Transverse colon (tissue), 4 donors: ENCODE data around the gene BHLHE23. TPM values are rescaled to one million over a fixed set of nuclear protein-coding genes. Genes with fewer than 3 reads are reported as not detected.

ENCODE experiments used
- DNase-seq: peaks from one replicate; pipeline ENCODE4 v3.0.0-alpha.2; 2019
- H3K27ac ChIP-seq, 4 donors: fragments of 200-600 bp; sonication (generic); 2 replicates each; pipeline ENCODE4 v1.5.1; 2016 to 2018; ENCODE audit warnings: inconsistent platforms in 4 of 4
- H3K27me3 ChIP-seq: fragments of 200-600 bp; sonication (generic); 2 replicates; pipeline ENCODE4 v1.5.1; 2017; ENCODE audit warnings: inconsistent platforms
- H3K36me3 ChIP-seq, 4 donors: fragments of 200-600 bp; sonication (generic); 2 replicates each; pipeline ENCODE4 v1.5.1; 2017 to 2019; ENCODE audit warnings: inconsistent platforms in 4 of 4
- H3K4me1 ChIP-seq, 4 donors: fragments of 200-600 bp; sonication (generic); 2 replicates each; pipeline ENCODE4 v1.5.1; 2017 to 2020; ENCODE audit warnings: inconsistent platforms in 4 of 4
- H3K4me3 ChIP-seq, 4 donors: fragments of 200-600 bp; sonication (generic); 1 replicate in 1 of 4; 2 replicates in 3 of 4; pipeline versions ENCODE4 v1.5.1 to v1.6.1; 2017 to 2019; ENCODE audit warnings: inconsistent platforms in 4 of 4
- H3K9me3 ChIP-seq, 2 donors: fragments of 200-600 bp; sonication (generic); 2 replicates each; pipeline ENCODE4 v1.5.1; 2017 to 2019; ENCODE audit warnings: inconsistent platforms in 2 of 2
- EP300 ChIP-seq: sonication (generic); formaldehyde crosslinking; IDR thresholded peaks from one replicate; pipeline ENCODE4 v1.6.1; 2017; ENCODE audit warnings: antibody characterized with exemption, low read depth
- POLR2A ChIP-seq: fragments of 450-650 bp; IDR thresholded peaks from one replicate; pipeline ENCODE4 v1.6.1; 2016; ENCODE audit warnings: antibody characterized with exemption, mild to moderate bottlenecking, moderate library complexity
- POLR2AphosphoS5 ChIP-seq, 3 donors: sonication (generic); formaldehyde crosslinking; IDR thresholded peaks; one replicate each; pipeline ENCODE4 v1.6.1; 2016; ENCODE audit warnings: antibody characterized with exemption in 3 of 3
- WGBS, 2 donors: methylation state at CpG; one replicate each; pipeline ENCODE4 v1.1.5; 2018; ENCODE audit warnings: low coverage in 1 of 2; 5-methylcytosine and 5-hydroxymethylcytosine counted together
- in situ Hi-C, 4 donors: fragments of 200-750 bp; cut with MboI; loops; one replicate each; pipeline versions ENCODE4 v1.15.0 to v1.15.1; 2017; ENCODE audit warnings: low sequenced_read_pairs in 3 of 4, low pct_ligation_motif_present in 1 of 4, low pct_unique_long_range_greater_than_20kb in 1 of 4
- intact Hi-C: fragments of 100-400 bp; cut with DNase I; formaldehyde crosslinking; loops from one replicate; pipeline ENCODE4 v1.15.1; 2023; ENCODE audit warnings: low total_unique reads
- total RNA-seq, 4 donors: library from RNA; depleted of rRNA; stranded (reverse); fragments of >200 nt; gene quantifications; one replicate each; pipeline ENCODE4 v1.1.0, GENCODE V29; 2016
- TF ChIP-seq, protein P1 (sequence below), 5 experiments: fragments of 200-600 bp in 3 of 5; fragments of 450-650 bp in 2 of 5; sonication (generic) in 3 of 5; IDR thresholded peaks; 1 replicate in 2 of 5; 2 replicates in 3 of 5; pipeline ENCODE4 v1.5.1; 2016 to 2017; ENCODE audit warnings: antibody characterized with exemption in 5 of 5, inconsistent platforms in 3 of 5, mild to moderate bottlenecking in 2 of 5, moderate library complexity in 1 of 5

BHLHE23 gene
- total RNA-seq, 4 donors from 2014 or later = not detected

GRCh38 chr20:63011798-63012197 is 5.0 kb upstream of the BHLHE23 start:
- no peak overlapping the region for H3K27ac ChIP-seq
- intact Hi-C loops (no loop called here), in situ Hi-C loops (loop anchor here in 3 of 4 donors (5.0 to 25.0 kb wide), 2 partner anchors 119 to 124 kb away; no protein-coding TSS in a partner anchor)
- H3K4me3 ChIP-seq = no peak overlapping the region
- H3K9me3 ChIP-seq = peaks cover 0 to 4% of the 10 kb centered on the region in 2 donors
- H3K4me1 ChIP-seq = peaks cover 0 to 16% (median 14%) of the 10 kb centered on the region in 4 donors
- peaks cover 100% of the 10 kb centered on the region for H3K27me3 ChIP-seq
- no peak for TF ChIP-seq EP300
- TF ChIP-seq POLR2A = no peak
- no peak for TF ChIP-seq POLR2AphosphoS5 (IDR thresholded peaks at IDR 0.05)
- H3K36me3 ChIP-seq = no peaks in the 10 kb centered on the region
- no peak for DNase-seq
- 16% methylated on average over 3 of the region's 3 CpGs; no CpG with 5 or more reads in 1 of the 2 donors for WGBS, 2 donors

DNA sequence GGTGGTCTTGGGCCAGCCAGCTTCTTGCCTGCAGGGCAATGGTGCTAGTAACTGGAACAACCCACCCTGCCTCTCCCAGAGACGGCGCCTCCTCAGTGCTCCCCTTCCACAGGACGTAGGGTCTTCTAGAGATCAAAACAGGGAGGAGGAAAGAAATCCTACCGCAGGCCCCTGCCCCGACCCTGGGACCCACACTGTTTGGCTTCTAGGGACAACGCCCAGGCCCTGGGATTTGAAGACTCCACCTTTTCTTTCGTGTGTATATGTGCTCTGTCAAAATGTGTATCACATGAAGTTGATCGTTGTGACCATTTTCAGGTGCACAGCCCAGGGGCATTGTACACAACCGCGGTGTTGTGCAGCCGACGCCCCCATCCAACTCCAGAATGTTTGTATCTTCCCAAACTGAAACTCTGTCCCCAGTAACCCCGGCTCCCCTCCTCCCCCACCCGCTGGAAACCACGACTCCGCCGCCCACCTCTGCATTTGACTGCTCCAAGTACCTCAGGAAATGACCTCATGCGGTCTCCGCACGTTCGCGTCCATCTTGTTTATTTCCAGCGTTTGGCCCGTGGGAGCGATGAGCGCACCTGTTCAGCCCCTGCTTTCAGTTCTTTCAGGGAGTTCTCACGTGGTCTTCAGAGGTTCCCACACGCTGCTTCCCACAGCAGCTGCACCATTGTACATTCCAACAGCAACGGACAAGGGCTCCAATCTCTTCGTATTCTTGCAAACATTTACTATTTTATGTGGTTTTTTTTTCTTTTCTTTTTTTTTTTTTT is 3.4 kb upstream of the BHLHE23 start:
- peak overlapping the region in 1 of 4 donors; percentile 35 for H3K27ac ChIP-seq
- peak; percentile 73 for DNase-seq
- peak overlapping the region in 1 of 4 donors; percentile 4 for H3K4me3 ChIP-seq
- intact Hi-C loops = loop anchor here (2.0 to 5.0 kb wide), 2 partner anchors 37 to 103 kb away; no protein-coding TSS in a partner anchor
- peaks cover 100% of the 10 kb centered on the region for H3K27me3 ChIP-seq
- peaks cover 0 to 19% (median 18%) of the 10 kb centered on the region in 4 donors for H3K4me1 ChIP-seq
- WGBS, 2 donors = 19 to 34% methylated on average over 20 to 30 of the region's 30 CpGs
- in situ Hi-C loops = loop anchor here in 3 of 4 donors (5.0 to 25.0 kb wide), 2 partner anchors 118 to 123 kb away; no protein-coding TSS in a partner anchor
- H3K36me3 ChIP-seq = no peaks in the 10 kb centered on the region
- no peak for TF ChIP-seq POLR2A
- H3K9me3 ChIP-seq = peaks cover 0 to 4% of the 10 kb centered on the region in 2 donors

DNA sequence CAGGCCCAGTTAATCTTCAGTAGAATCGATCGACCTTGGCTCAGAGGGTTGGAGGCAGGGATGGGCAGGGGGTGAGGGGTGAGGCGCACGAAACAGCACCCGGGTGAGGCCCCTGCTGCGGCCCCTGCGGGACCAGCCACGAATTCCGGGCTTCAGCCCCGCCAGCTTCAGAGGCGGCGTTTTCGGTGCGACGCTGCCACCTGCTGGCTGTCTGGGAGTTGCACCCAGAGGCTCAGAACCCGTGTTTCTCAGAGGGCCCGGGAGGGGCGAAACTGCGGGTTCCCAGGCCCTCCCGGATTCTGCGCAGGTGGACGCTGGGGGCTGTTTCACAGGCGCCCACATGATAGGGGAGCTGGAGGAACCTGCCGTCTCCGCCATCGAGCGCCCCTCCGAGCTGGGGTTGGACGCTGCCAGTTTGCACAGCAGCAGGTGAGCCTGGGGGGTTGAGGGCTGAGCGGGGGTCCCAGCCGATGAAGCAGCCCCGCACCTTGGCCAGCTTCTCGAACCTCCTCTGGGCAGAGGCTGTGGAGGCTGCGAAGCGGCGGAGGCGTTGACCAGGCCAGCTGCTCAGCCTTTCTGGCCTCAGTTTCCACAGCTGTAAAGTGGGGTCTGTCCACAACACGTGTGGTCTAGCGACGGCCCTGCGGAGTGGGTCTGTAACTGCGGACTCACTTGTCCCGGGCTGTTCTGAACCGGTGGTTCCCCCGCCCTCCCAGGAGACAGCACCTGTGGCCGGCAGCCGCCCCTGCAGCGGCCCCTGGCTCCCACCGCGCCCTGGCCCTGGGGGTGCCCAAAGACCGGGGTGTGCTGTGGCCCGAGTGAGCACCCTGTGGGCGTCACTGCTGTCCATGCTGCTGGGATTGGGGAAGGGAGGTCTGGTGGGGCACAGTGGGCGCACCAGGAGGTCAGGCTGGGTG is 2.5 kb upstream of the BHLHE23 start:
- Histone ChIP-seq H3K36me3 (no peaks in the 10 kb centered on the region), H3K9me3 (peaks cover 0 to 4% of the 10 kb centered on the region in 2 donors), H3K4me3 (no peak overlapping the region), H3K27ac (no peak overlapping the region), H3K27me3 (peaks cover 100% of the 10 kb centered on the region), H3K4me1 (peaks cover 0 to 19% (median 18%) of the 10 kb centered on the region in 4 donors)
- TF ChIP-seq, protein P1, sequence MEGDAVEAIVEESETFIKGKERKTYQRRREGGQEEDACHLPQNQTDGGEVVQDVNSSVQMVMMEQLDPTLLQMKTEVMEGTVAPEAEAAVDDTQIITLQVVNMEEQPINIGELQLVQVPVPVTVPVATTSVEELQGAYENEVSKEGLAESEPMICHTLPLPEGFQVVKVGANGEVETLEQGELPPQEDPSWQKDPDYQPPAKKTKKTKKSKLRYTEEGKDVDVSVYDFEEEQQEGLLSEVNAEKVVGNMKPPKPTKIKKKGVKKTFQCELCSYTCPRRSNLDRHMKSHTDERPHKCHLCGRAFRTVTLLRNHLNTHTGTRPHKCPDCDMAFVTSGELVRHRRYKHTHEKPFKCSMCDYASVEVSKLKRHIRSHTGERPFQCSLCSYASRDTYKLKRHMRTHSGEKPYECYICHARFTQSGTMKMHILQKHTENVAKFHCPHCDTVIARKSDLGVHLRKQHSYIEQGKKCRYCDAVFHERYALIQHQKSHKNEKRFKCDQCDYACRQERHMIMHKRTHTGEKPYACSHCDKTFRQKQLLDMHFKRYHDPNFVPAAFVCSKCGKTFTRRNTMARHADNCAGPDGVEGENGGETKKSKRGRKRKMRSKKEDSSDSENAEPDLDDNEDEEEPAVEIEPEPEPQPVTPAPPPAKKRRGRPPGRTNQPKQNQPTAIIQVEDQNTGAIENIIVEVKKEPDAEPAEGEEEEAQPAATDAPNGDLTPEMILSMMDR (IDR thresholded peaks at IDR 0.05) = peak; percentile 91 to 95 (median 93)
- TF ChIP-seq POLR2A = no peak
- intact Hi-C loops = loop anchor here (2.0 to 5.0 kb wide), 2 partner anchors 37 to 102 kb away; no protein-coding TSS in a partner anchor
- WGBS, 2 donors = 6% methylated on average over 42 of the region's 54 CpGs; no CpG with 5 or more reads in 1 of the 2 donors
- in situ Hi-C loops = loop anchor here in 2 of 4 donors (25.0 kb wide), 1 partner anchor 122 kb away; no protein-coding TSS in a partner anchor
- DNase-seq = peak; percentile 84

DNA sequence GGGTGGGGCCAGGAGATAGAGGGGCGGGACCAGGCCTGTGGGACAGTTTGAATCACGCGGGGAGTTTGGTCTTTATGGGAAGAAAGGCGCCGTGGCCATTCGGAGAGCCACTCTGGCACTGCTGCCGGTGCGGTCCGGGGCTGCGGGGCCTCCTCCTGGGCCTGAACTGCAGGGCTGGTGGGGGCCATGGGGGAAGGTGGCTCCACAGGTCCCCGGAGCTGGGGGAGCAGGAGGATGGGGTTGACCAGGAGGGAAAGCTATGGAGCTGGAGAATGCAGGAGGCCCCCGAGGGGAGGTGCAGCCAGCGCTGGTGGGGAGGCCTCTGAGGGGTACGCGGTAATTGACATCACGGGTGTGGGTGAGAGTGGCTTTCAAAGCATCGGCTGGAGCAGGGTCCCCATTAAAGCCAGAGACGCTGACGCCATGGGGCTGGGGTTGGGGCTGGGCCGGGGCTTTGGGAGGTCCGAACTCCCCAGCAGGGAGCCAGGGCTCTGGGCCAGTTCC is 1.8 kb upstream of the BHLHE23 start:
- no peak for DNase-seq
- WGBS, 2 donors = 10% methylated on average over 20 of the region's 21 CpGs; no CpG with 5 or more reads in 1 of the 2 donors
- Histone ChIP-seq H3K4me3 (no peak overlapping the region), H3K36me3 (no peaks in the 10 kb centered on the region), H3K27me3 (peaks cover 100% of the 10 kb centered on the region), H3K27ac (no peak overlapping the region), H3K9me3 (peaks cover 0 to 4% of the 10 kb centered on the region in 2 donors), H3K4me1 (peaks cover 0 to 19% (median 18%) of the 10 kb centered on the region in 4 donors)
- intact Hi-C loops = loop anchor here (2.0 to 5.0 kb wide), 2 partner anchors 36 to 101 kb away; no protein-coding TSS in a partner anchor
- in situ Hi-C loops = loop anchor here in 2 of 4 donors (25.0 kb wide), 1 partner anchor 121 kb away; no protein-coding TSS in a partner anchor
- TF ChIP-seq, protein P1 (IDR thresholded peaks at IDR 0.05) = no peak
- TF ChIP-seq EP300 = no peak
- no peak for TF ChIP-seq POLR2A
- TF ChIP-seq POLR2AphosphoS5 (IDR thresholded peaks at IDR 0.05) = no peak
